Mesenchymal stem cell (in vitro differentiated cells and primary cell): ENCODE data around the gene RPS18.
A peak's percentile ranks its signal among the peaks of the same experiment; 100 is the strongest.

ENCODE experiments used
- DNase-seq: peaks from one replicate; pipeline ENCODE4 v3.0.0-alpha.2; 2013
- H2AFZ ChIP-seq: one replicate; pipeline ENCODE4 v1.6.1; 2013; ENCODE audit warnings: low read depth, mild to moderate bottlenecking, control low read depth, inconsistent platforms, low read length, moderate library complexity
- H2AK5ac ChIP-seq: 2 replicates; pipeline ENCODE4 v1.6.1; 2013; ENCODE audit warnings: low read length, moderate library complexity, mild to moderate bottlenecking, inconsistent platforms; ENCODE audit not compliant: severe bottlenecking
- H2BK120ac ChIP-seq: one replicate; pipeline ENCODE4 v1.6.1; 2013; ENCODE audit warnings: low read depth, mild to moderate bottlenecking, inconsistent platforms, low read length, moderate library complexity
- H2BK12ac ChIP-seq, 2 experiments: one replicate each; pipeline ENCODE4 v1.6.1; 2013; ENCODE audit warnings: inconsistent platforms in 2 of 2, low read length in 2 of 2, mild to moderate bottlenecking in 2 of 2, moderate library complexity in 2 of 2, control low read depth in 1 of 2
- H2BK15ac ChIP-seq: one replicate; pipeline ENCODE4 v1.6.1; 2013; ENCODE audit warnings: mild to moderate bottlenecking, low read depth, inconsistent platforms; ENCODE audit not compliant: poor library complexity, severe bottlenecking
- H2BK5ac ChIP-seq: 2 replicates; pipeline ENCODE4 v1.6.1; 2013; ENCODE audit warnings: low read depth, mild to moderate bottlenecking, low read length, control low read depth, inconsistent platforms; ENCODE audit not compliant: poor library complexity, severe bottlenecking
- H3K14ac ChIP-seq, 2 experiments: one replicate each; pipeline ENCODE4 v1.6.1; 2013; ENCODE audit warnings: inconsistent platforms in 2 of 2, low read length in 2 of 2, control low read depth in 1 of 2, mild to moderate bottlenecking in 1 of 2, moderate library complexity in 1 of 2
- H3K18ac ChIP-seq, 2 experiments: one replicate each; pipeline ENCODE4 v1.6.1; 2013; ENCODE audit warnings: inconsistent platforms in 2 of 2, low read length in 2 of 2, control low read depth in 1 of 2, low read depth in 1 of 2, mild to moderate bottlenecking in 1 of 2
- H3K23ac ChIP-seq, 2 experiments: one replicate each; pipeline ENCODE4 v1.6.1; 2013; ENCODE audit warnings: inconsistent platforms in 2 of 2, low read length in 2 of 2, mild to moderate bottlenecking in 2 of 2, moderate library complexity in 2 of 2, control low read depth in 1 of 2
- H3K27ac ChIP-seq: 2 replicates; pipeline ENCODE4 v1.5.1; 2013; ENCODE audit warnings: mild to moderate bottlenecking, moderate library complexity, low read length, control low read depth, inconsistent platforms; ENCODE audit not compliant: poor library complexity, severe bottlenecking
- H3K27me3 ChIP-seq, 2 experiments: 2 replicates each; pipeline versions ENCODE4 v1.6.1 to v1.7.0; 2013; ENCODE audit warnings: low read length in 2 of 2, mild to moderate bottlenecking in 2 of 2, moderate library complexity in 2 of 2, control low read depth in 1 of 2, inconsistent platforms in 1 of 2; ENCODE audit not compliant: control insufficient read depth in 1 of 2, insufficient read depth in 1 of 2
- H3K36me3 ChIP-seq, 2 experiments: 2 replicates each; pipeline versions ENCODE4 v1.6.1 to v1.7.0; 2013; ENCODE audit warnings: low read length in 2 of 2, control low read depth in 1 of 2, inconsistent platforms in 1 of 2, low read depth in 1 of 2, mild to moderate bottlenecking in 1 of 2; ENCODE audit not compliant: insufficient read depth in 2 of 2, control insufficient read depth in 1 of 2
- H3K4ac ChIP-seq, 2 experiments: one replicate each; pipeline ENCODE4 v1.6.1; 2013; ENCODE audit warnings: inconsistent platforms in 2 of 2, low read length in 2 of 2, mild to moderate bottlenecking in 2 of 2, moderate library complexity in 2 of 2, control low read depth in 1 of 2, low read depth in 1 of 2
- H3K4me1 ChIP-seq: 2 replicates; pipeline ENCODE4 v1.6.1; 2013; ENCODE audit warnings: low read depth, low read length, control low read depth; ENCODE audit not compliant: control insufficient read depth, insufficient read depth
- H3K4me2 ChIP-seq: 2 replicates; pipeline ENCODE4 v1.6.1; 2013; ENCODE audit warnings: low read length, mild to moderate bottlenecking, inconsistent platforms; ENCODE audit not compliant: poor library complexity, severe bottlenecking
- H3K4me3 ChIP-seq, 2 experiments: 2 replicates each; pipeline versions ENCODE4 v1.5.1 to v1.7.0; 2013; ENCODE audit warnings: low read length in 2 of 2, mild to moderate bottlenecking in 2 of 2, control low read depth in 1 of 2, low read depth in 1 of 2; ENCODE audit not compliant: insufficient read depth in 1 of 2
- H3K79me1 ChIP-seq: replicated peaks from 2 replicates; pipeline ENCODE4 v1.6.1; 2013; ENCODE audit warnings: mild to moderate bottlenecking, control low read depth, low read length, inconsistent platforms; ENCODE audit not compliant: poor library complexity, severe bottlenecking
- H3K9ac ChIP-seq: 2 replicates; pipeline ENCODE4 v1.7.0; 2013; ENCODE audit warnings: mild to moderate bottlenecking, low read length, moderate library complexity
- H3K9me3 ChIP-seq: 2 replicates; pipeline ENCODE4 v1.7.0; 2013; ENCODE audit warnings: mild to moderate bottlenecking, low read length; ENCODE audit not compliant: control insufficient read depth
- H4K8ac ChIP-seq: one replicate; pipeline ENCODE4 v1.6.1; 2013; ENCODE audit warnings: inconsistent platforms, mild to moderate bottlenecking, low read length, moderate library complexity
- H4K91ac ChIP-seq: one replicate; pipeline ENCODE4 v1.6.1; 2013; ENCODE audit warnings: mild to moderate bottlenecking, low read length, inconsistent platforms
- WGBS: methylation state at CpG from one replicate; pipeline ENCODE4 v1.1.7; 2013; ENCODE audit warnings: mixed read lengths; 5-methylcytosine and 5-hydroxymethylcytosine counted together

The RPS18 gene

GRCh38 chr6:33295621-33296369 is 23.9 kb downstream of the RPS18 start:
- no peak overlapping the region for H2AK5ac ChIP-seq
- H3K4me1 ChIP-seq, result peaks cover 18% of the 10 kb centered on the region
- H3K4me2 ChIP-seq, result no peak overlapping the region
- H4K8ac ChIP-seq, result no peak overlapping the region
- 96% methylated on average over 11 of the region's 15 CpGs for WGBS
- no peak overlapping the region for H2BK120ac ChIP-seq
- peaks cover 38% of the 10 kb centered on the region for H3K79me1 ChIP-seq
- DNase-seq, result no peak
- peak overlapping the region in 1 of 2 experiments; percentile 15 for H3K23ac ChIP-seq
- H2BK15ac ChIP-seq, result no peak overlapping the region
- no peak overlapping the region for H3K4me3 ChIP-seq
- H4K91ac ChIP-seq, result no peak overlapping the region
- H3K36me3 ChIP-seq, result peaks cover 43 to 58% of the 10 kb centered on the region in 2 experiments
- H3K14ac ChIP-seq, result no peak overlapping the region
- H3K27ac ChIP-seq, result no peak overlapping the region
- no peak overlapping the region for H3K18ac ChIP-seq
- no peak overlapping the region for H3K4ac ChIP-seq
- no peak overlapping the region for H2BK5ac ChIP-seq
- H2AFZ ChIP-seq, result no peak overlapping the region
- H3K27me3 ChIP-seq, result no peaks in the 10 kb centered on the region
- H3K9me3 ChIP-seq, result no peaks in the 10 kb centered on the region
- no peak overlapping the region for H3K9ac ChIP-seq
- H2BK12ac ChIP-seq, result peak overlapping the region in 1 of 2 experiments; percentile 3

- Histone ChIP-seq H3K18ac (peak overlapping the region in 1 of 2 experiments; percentile 15), H3K14ac (no peak overlapping the region), H2BK15ac (peak overlapping the region; percentile 60), H3K4me3 (peak overlapping the region in 1 of 2 experiments; percentile 89), H2BK120ac (no peak overlapping the region), H2AK5ac (no peak overlapping the region), H2AFZ (no peak overlapping the region), H3K79me1 (peaks cover 36% of the 10 kb centered on the region), H2BK12ac (peak overlapping the region in 1 of 2 experiments; percentile 20), H2BK5ac (no peak overlapping the region), H3K23ac (no peak overlapping the region), H3K27me3 (no peaks in the 10 kb centered on the region), H3K27ac (no peak overlapping the region), H4K91ac (peak overlapping the region; percentile 55), H3K4me1 (peaks cover 18% of the 10 kb centered on the region), H3K4me2 (peak overlapping the region; percentile 93), H3K36me3 (peaks cover 37 to 55% of the 10 kb centered on the region in 2 experiments), H3K9me3 (no peaks in the 10 kb centered on the region), H3K9ac (peak overlapping the region; percentile 99), H3K4ac (peak overlapping the region; percentile 14 to 83), H4K8ac (peak overlapping the region; percentile 19)
- no peak for DNase-seq
- 42% methylated on average over 2 of the region's 12 CpGs for WGBS
Measured at GRCh38 chr6:33296797-33297405, 25.0 kb downstream of the RPS18 start.

- no peak overlapping the region for H3K27ac ChIP-seq
- no peak overlapping the region for H2BK12ac ChIP-seq
- no peak overlapping the region for H2AFZ ChIP-seq
- no peak overlapping the region for H4K91ac ChIP-seq
- no peaks in the 10 kb centered on the region for H3K27me3 ChIP-seq
- peak overlapping the region; percentile 60 for H2BK15ac ChIP-seq
- H3K9me3 ChIP-seq, result no peaks in the 10 kb centered on the region
- H3K18ac ChIP-seq, result peak overlapping the region in 1 of 2 experiments; percentile 15
- H3K4me2 ChIP-seq, result peak overlapping the region; percentile 93
- H2AK5ac ChIP-seq, result no peak overlapping the region
- H3K36me3 ChIP-seq, result peaks cover 34 to 52% of the 10 kb centered on the region in 2 experiments
- 7% methylated on average over 7 of the region's 16 CpGs for whole genome bisulfite sequencing
- H2BK5ac ChIP-seq, result no peak overlapping the region
- H3K14ac ChIP-seq, result no peak overlapping the region
- no peak for DNase-seq
- peaks cover 34% of the 10 kb centered on the region for H3K79me1 ChIP-seq
- H3K4me3 ChIP-seq, result peak overlapping the region; percentile 48 to 89
- H3K23ac ChIP-seq, result no peak overlapping the region
- H3K9ac ChIP-seq, result peak overlapping the region; percentile 99
- peak overlapping the region; percentile 14 to 83 for H3K4ac ChIP-seq
- H2BK120ac ChIP-seq, result no peak overlapping the region
- H4K8ac ChIP-seq, result peak overlapping the region; percentile 19
- peaks cover 18% of the 10 kb centered on the region for H3K4me1 ChIP-seq
Measured at GRCh38 chr6:33297406-33297955, 25.6 kb downstream of the RPS18 start.
